K562 (cell line): Measurements from ENCODE around the gene BZW2. TPM values are rescaled to one million over a fixed set of nuclear protein-coding genes. Genes with fewer than 3 reads are reported as not detected.
A peak's percentile ranks its signal among the peaks of the same experiment; 100 is the strongest.

Experiments used
- AFF4 ChIP-seq: sonication (generic); formaldehyde crosslinking; IDR thresholded peaks from 2 replicates; pipeline ENCODE4 v1.8.0; 2023; ENCODE audit warnings: mild to moderate bottlenecking, missing genetic modification reagents
- DEAF1 ChIP-seq: fragments of 450-650 bp; formaldehyde crosslinking; IDR thresholded peaks from 2 replicates; pipeline ENCODE4 v1.4.0; 2020; ENCODE audit warnings: mild to moderate bottlenecking, moderate library complexity
- GABPB2 ChIP-seq: fragments of 250-450 bp; sonication (Bioruptor Pico); conservative IDR thresholded peaks from 2 replicates; pipeline ENCODE4 v1.5.1; 2021; ENCODE audit warnings: mild to moderate bottlenecking
- MITF ChIP-seq: IDR thresholded peaks from 2 replicates; pipeline ENCODE4 v1.6.1; 2014; ENCODE audit warnings: antibody characterized with exemption
- NFRKB ChIP-seq: fragments of 450-650 bp; IDR thresholded peaks from 2 replicates; pipeline ENCODE4 v1.6.1; 2016; ENCODE audit warnings: low read depth
- NR2C1 ChIP-seq, 2 experiments: fragments of 450-650 bp; IDR thresholded peaks; 2 replicates each; pipeline ENCODE4 v1.6.1; 2017; ENCODE audit warnings: mild to moderate bottlenecking in 2 of 2, antibody characterized with exemption in 1 of 2, inconsistent platforms in 1 of 2, missing compliant biosample characterization in 1 of 2, missing genetic modification characterization in 1 of 2
- PYGO2 ChIP-seq: fragments of 450-650 bp; IDR thresholded peaks from 2 replicates; pipeline ENCODE4 v1.6.1; 2016; ENCODE audit warnings: mild to moderate bottlenecking, missing genetic modification characterization, moderate library complexity, missing compliant biosample characterization
- RFX1 ChIP-seq: fragments of 450-650 bp; IDR thresholded peaks from 2 replicates; pipeline ENCODE4 v1.6.1; 2016; ENCODE audit warnings: mild to moderate bottlenecking, moderate library complexity
- SAFB ChIP-seq: fragments of 200-400 bp; formaldehyde crosslinking; IDR thresholded peaks from 2 replicates; pipeline ENCODE4 v1.6.1; 2017; ENCODE audit warnings: low read depth, low read length, borderline replicate concordance
- SRSF3 ChIP-seq: fragments of 200-400 bp; formaldehyde crosslinking; IDR thresholded peaks from 2 replicates; pipeline ENCODE4 v1.6.1; 2016; ENCODE audit warnings: mild to moderate bottlenecking, low read length, moderate library complexity; ENCODE audit not compliant: insufficient read depth
- TAL1 ChIP-seq: fragments of 450-650 bp; IDR thresholded peaks from 2 replicates; pipeline ENCODE4 v1.6.1; 2016; ENCODE audit warnings: mild to moderate bottlenecking
- ZC3H11A ChIP-seq: IDR thresholded peaks from 2 replicates; pipeline ENCODE4 v1.6.1; 2012; ENCODE audit warnings: low read depth, low read length, improper control_type of control experiment
- ZC3H8 ChIP-seq: fragments of 450-650 bp; IDR thresholded peaks from 2 replicates; pipeline ENCODE4 v1.6.1; 2017
- ZNF184 ChIP-seq: sonication (generic); formaldehyde crosslinking; IDR thresholded peaks from 2 replicates; pipeline ENCODE4 v1.5.0; 2020; ENCODE audit warnings: missing genetic modification reagents
- ZNF311 ChIP-seq: fragments of 250-450 bp; sonication (Bioruptor Pico); IDR thresholded peaks from 2 replicates; pipeline ENCODE4 v1.4.0; 2020; ENCODE audit warnings: mild to moderate bottlenecking, moderate library complexity
- ZNF592 ChIP-seq: fragments of 450-650 bp; IDR thresholded peaks from 2 replicates; pipeline ENCODE4 v1.6.1; 2017; ENCODE audit warnings: antibody characterized with exemption, mild to moderate bottlenecking
- ZNF785 ChIP-seq: fragments of 250-450 bp; sonication (Bioruptor Pico); IDR thresholded peaks from 2 replicates; pipeline ENCODE4 v1.4.0; 2020; ENCODE audit warnings: mild to moderate bottlenecking
- polyA plus RNA-seq, 8 experiments: library from polyadenylated mRNA; depleted of rRNA in 4 of 8; stranded (reverse) in 5 of 8; unstranded in 3 of 8; fragments of >200 nt; fragmentation: Nextera tagmentation in 2 of 8; fragmentation: Illumina TruSeq in 1 of 8; extraction: Ambion mirVana in 2 of 8; extraction: Trizol in 1 of 8; gene quantifications; 2 replicates each; pipeline versions ENCODE4 v1.2.1 to v1.2.3, GENCODE V29; 2011 to 2014; ENCODE audit warnings: inconsistent platforms in 1 of 8, missing spikeins in 1 of 8
- total RNA-seq, 7 experiments: library from RNA; depleted of rRNA in 6 of 7; stranded (reverse); fragments of >200 nt in 6 of 7; fragmentation: Illumina TruSeq in 2 of 7; extraction: Trizol in 2 of 7; gene quantifications; 2 replicates each; pipeline versions ENCODE4 v1.2.1 to v1.2.3, GENCODE V29; 2011 to 2021; ENCODE audit warnings: low replicate concordance in 1 of 7

BZW2 gene
- total and polyA plus RNA-seq, 9 of the 15 experiments (the other 6 are each of a cell fraction or from before 2014, with no cell fraction given) = 140 to 316 (median 173) TPM

GRCh38 chr7:16668049-16668858, 22.3 kb downstream of the BZW2 start (continued):
- TF ChIP-seq AFF4 (CRISPR knock-in tag) (no peak), ZNF184 (no peak), DEAF1 (CRISPR knock-in tag) (no peak), ZNF592 (peak; percentile 99), SRSF3 (no peak), NFRKB (no peak), ZNF785 (no peak), PYGO2 (tag) (peak; percentile 87), SAFB (no peak), ZNF311 (CRISPR knock-in tag) (peak; percentile 90), TAL1 (no peak), ZC3H11A (no peak), RFX1 (no peak), NR2C1 (IDR thresholded peaks at IDR 0.05) (no peak), NR2C1 (tag; IDR thresholded peaks at IDR 0.05) (peak; percentile 75), MITF (no peak), GABPB2 (CRISPR knock-in tag) (no peak), ZC3H8 (no peak)
